ENCODE measurements around the gene TEX50.
A peak's percentile ranks its signal among the peaks of the same experiment; 100 is the strongest.
"Not testable (repeated sequence)": the region's sequence is repeated elsewhere in the genome, so short reads cannot be mapped to it uniquely, and the experiment has no call there.

TEX50 gene

GRCh38 chr1:173661271-173661670, 26.1 kb downstream of the TEX50 start:
- H3K36me3 ChIP-seq: peaks cover 1% of the 10 kb centered on the region; the same call in 1 of the 2 replicates
- no peak for TF ChIP-seq CTCF (IDR thresholded peaks at IDR 0.05; ENCODE audit: low read depth, low read length)
- H3K9me3 ChIP-seq (ENCODE audit: severe bottlenecking): peaks cover 5% of the 10 kb centered on the region
- no peak overlapping the region for H3K4me3 ChIP-seq (ENCODE audit: low read depth, low read length)
- DNase-seq: peak; percentile 25
- H3K27ac ChIP-seq: peak overlapping the region; percentile 54
- H3K27me3 ChIP-seq (ENCODE audit: insufficient read depth, low read depth, severe bottlenecking): no peaks in the 10 kb centered on the region

DNA sequence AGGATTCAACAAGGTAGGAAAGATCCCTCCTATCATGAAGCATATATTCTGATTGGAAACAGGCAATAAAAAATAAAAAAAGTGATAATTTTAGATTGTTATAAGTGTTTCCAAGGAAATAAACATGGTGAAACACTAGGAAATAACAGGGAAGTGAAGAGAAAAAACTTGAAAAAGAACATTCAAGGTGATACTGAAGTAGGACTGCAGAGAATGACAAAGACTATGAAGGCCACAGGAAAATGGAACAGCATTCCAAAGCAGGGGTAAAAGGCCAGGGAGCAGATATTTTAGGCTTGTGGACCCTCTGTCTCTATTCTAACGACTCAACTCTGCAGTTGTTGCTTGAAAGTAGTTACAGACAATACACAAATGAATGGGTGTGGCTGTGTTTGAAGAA, 26.6 kb downstream of the TEX50 start:
- no peak for DNase-seq
- Histone ChIP-seq H3K4me3 (ENCODE audit: low read depth, low read length) (no peak overlapping the region), H3K9me3 (ENCODE audit: severe bottlenecking) (peaks cover 3% of the 10 kb centered on the region), H3K27ac (no peak overlapping the region), H3K36me3 (no peaks in the 10 kb centered on the region), H3K27me3 (ENCODE audit: insufficient read depth, low read depth, severe bottlenecking) (no peaks in the 10 kb centered on the region)
- TF ChIP-seq CTCF (IDR thresholded peaks at IDR 0.05; ENCODE audit: low read depth, low read length): no peak

DNA sequence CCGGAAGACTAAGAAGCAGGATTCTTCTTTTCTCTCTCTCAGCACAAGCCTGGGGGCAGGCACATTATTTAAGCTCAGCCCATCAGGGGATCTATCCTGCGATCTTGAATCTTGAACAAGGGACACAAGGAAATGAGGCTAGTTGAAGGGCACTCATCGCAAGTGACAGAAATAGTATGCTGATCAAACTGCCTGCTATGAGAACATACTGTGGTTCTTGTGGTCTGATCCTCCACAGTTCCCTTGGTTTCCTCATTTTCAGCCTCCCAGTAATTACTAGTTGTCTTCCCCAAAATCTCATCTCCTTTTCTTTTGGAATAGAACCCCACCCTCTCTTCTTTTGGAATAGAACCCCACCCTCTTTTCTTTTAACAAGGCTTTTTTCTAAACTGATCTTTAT, 28.0 kb downstream of the TEX50 start:
- Histone ChIP-seq H3K4me3 (ENCODE audit: low read depth, low read length) (no peak overlapping the region), H3K27me3 (ENCODE audit: insufficient read depth, low read depth, severe bottlenecking) (no peaks in the 10 kb centered on the region), H3K27ac (no peak overlapping the region), H3K9me3 (ENCODE audit: severe bottlenecking) (no peaks in the 10 kb centered on the region), H3K36me3 (no peaks in the 10 kb centered on the region)
- DNase-seq: no peak
- no peak for TF ChIP-seq CTCF (IDR thresholded peaks at IDR 0.05; ENCODE audit: low read depth, low read length)

- Histone ChIP-seq H3K36me3 (no peaks in the 10 kb centered on the region), H3K9me3 (ENCODE audit: severe bottlenecking) (no peaks in the 10 kb centered on the region), H3K4me3 (ENCODE audit: low read depth, low read length) (no peak overlapping the region), H3K27ac (no peak overlapping the region), H3K27me3 (ENCODE audit: insufficient read depth, low read depth, severe bottlenecking) (no peaks in the 10 kb centered on the region)
- no peak for TF ChIP-seq CTCF (IDR thresholded peaks at IDR 0.05; ENCODE audit: low read depth, low read length)
- DNase-seq: no peak
Observed at GRCh38 chr1:173666646-173667045, 31.5 kb downstream of the TEX50 start.

- no peaks in the 10 kb centered on the region for H3K9me3 ChIP-seq (ENCODE audit: severe bottlenecking)
- H3K36me3 ChIP-seq: no peaks in the 10 kb centered on the region
- no peaks in the 10 kb centered on the region for H3K27me3 ChIP-seq (ENCODE audit: insufficient read depth, low read depth, severe bottlenecking)
- TF ChIP-seq CTCF (IDR thresholded peaks at IDR 0.05; ENCODE audit: low read depth, low read length): peak; percentile 21; the same call in 1 of the 2 replicates
- H3K4me3 ChIP-seq (ENCODE audit: low read depth, low read length): peak within 1 kb of the TSS; percentile 69
- peak within 1 kb of the TSS; percentile 38 for H3K27ac ChIP-seq
- DNase-seq: peak; percentile 84
Observed at GRCh38 chr1:173669491-173669941, 34.4 kb downstream of the TEX50 start, which contains the start of gene ANKRD45. Gene ANKRD45, minus strand, starts transcription at chr1:173669851. Its CDS starts 10,433 bp downstream, at chr1:173659418.

DNA sequence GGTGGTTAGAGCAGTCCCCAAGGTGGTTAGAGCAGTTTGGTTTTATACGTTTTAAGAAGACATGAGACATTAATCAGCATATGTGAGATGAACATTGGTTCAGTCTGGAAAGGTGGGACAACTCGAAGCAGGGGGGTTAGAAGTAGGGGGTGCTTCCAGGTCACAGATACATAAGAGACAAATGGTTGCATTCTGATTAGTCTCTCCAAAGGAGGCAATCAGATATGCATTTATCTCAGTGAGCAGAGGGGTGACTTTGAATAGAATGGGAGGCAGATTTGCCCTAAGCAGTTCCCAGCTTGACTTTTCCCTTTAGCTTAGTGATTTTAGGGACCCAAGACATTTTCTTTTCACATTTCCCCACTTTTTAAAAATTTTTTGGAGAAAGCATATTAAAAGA, 39.4 kb downstream of the TEX50 start:
- H3K4me3 ChIP-seq (ENCODE audit: low read depth, low read length); H3K27ac ChIP-seq; H3K36me3 ChIP-seq; H3K27me3 ChIP-seq (ENCODE audit: insufficient read depth, low read depth, severe bottlenecking); DNase-seq; H3K9me3 ChIP-seq (ENCODE audit: severe bottlenecking): not testable (repeated sequence)

DNA sequence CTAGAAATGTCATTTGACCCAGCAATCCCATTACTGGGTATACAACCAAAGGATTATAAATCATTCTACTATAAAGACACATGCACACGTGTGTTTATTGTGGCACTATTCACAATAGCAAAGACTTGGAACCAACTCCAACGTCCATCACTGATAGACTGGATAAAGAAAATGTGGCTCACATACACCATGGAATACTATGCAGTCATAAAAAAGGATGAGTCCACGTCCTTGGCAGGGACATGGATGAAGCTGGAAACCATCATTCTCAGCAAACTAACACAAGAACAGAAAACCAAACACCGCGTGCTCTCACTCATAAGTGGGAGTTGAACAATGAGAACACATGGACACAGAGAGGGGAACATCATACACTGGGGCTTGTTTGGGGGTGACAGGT, 45.0 kb downstream of the TEX50 start:
- H3K27me3 ChIP-seq (ENCODE audit: insufficient read depth, low read depth, severe bottlenecking); DNase-seq; H3K9me3 ChIP-seq (ENCODE audit: severe bottlenecking); H3K4me3 ChIP-seq (ENCODE audit: low read depth, low read length); H3K36me3 ChIP-seq; H3K27ac ChIP-seq: not testable (repeated sequence)

Data from WERI-Rb-1 (cell line).